Stimulated activated CD8-positive, alpha-beta memory T cell treated with anti-CD3 and anti-CD28 coated beads, Interleukin-7, amount 100 ng/mL, for 24 hours (primary cell): Measurements from ENCODE around the gene RFTN1.

ENCODE experiments used
- DNase-seq: peaks from one replicate; pipeline ENCODE4 v3.0.0-alpha.2; 2020; ENCODE audit warnings: low read depth

RFTN1 gene

DNA sequence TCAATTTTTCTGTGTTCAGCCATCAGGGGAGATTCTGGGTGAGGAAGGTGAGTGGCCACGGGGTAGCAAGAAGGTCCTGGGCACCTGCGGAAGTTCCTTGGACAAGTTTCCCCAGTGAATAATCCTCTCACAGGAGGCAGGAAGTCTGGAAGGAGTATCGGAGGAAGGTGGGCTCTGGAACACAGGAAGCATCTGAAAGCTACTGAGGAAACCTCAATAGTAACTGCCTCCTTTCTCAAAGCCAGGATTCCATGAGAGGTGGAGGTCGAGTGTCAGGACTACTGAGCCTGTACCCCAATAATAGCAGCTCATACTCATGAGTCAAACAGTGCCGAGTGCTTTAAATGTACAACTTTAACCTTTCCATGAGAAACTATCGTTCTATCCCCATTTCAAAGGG is 137.6 kb downstream of the RFTN1 start:
- DNase-seq: no peak

DNA sequence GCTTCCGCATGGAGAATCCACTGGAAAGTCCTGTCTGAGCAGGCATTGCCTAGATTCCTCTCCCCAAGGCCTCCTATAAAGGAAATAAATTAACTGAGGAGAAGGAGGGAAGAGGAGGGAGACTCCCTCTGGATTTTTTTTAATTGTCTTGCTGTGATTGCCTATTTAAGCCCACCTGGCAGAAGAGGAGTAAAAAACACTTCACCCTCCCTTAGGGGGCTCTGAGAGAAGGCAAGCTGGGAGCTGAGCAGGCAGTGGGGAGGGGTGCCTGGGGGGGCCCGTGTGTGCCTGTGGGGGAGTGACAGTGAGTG is 138.6 kb downstream of the RFTN1 start:
- DNase-seq: no peak

DNA sequence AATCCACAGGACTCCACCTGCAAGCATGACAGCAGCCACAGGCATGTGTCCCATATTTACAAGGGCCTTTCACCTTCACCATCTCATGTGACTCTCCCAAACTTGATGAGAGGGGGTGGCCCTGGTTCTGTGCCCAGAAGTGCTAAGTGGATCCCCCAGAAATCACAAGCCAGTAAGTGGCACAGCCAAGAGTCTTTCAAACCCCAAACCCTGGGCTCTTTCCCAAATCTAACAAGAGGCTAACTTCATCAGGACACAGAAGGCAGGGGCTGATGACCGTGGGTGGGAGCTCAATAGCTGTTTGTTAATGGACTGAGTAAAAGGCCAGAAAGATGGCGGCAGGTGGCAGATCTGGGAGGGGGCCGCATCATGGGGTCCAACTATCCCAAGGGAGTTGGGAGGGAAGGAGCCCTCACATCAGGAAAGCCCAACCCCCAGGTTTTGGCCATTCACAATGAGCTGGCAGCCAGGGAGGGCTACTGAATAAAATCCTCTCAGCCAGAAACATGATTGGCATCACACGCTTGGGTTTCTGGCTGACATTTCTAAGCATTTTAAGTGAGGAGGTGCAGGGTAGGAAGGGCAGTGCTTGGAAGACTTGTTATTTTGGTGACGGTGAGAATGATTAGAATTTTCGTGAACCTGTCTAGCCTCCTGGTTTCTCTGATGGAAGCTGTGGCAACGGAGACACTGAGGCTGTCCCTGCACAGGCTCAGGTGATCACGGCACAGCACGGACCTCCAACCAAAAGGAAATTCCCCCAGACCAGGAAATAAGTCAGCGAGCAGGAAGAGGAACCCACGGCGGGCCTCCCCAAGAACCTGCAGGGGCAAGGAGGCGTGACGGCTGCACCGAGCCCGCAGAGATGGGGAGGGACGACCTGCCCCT is 139.2 kb downstream of the RFTN1 start:
- DNase-seq: no peak

DNA sequence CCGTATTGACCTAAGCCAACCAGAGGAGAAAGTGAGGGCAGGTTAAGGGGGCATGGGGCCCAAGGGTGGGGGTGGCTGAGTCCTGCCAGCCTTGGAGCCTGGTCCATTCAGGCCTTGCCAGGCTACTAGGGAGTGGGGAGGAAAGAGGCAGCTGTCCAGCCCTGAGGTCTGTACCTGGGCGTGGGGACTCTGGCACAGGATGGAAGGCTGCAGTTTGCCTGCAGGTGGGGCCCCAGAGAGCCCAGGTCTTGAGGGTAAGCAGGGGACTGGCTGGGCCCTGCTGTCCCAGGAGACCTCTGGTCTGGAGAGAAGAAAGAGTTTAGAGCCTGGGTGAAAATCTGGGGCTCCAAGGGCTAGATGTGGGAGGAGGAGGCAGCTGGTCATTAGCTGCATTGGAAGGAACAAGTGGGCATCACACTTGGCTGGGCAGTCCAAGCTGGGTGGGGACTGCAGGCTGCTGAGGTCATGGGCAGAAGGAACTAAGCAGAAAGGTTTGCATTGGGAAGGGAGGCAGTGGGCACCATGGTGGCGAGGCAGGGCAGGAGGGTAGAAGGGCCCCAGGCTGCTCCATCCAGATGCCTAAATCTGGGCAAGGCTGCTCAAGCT is 140.1 kb downstream of the RFTN1 start:
- DNase-seq: no peak

DNA sequence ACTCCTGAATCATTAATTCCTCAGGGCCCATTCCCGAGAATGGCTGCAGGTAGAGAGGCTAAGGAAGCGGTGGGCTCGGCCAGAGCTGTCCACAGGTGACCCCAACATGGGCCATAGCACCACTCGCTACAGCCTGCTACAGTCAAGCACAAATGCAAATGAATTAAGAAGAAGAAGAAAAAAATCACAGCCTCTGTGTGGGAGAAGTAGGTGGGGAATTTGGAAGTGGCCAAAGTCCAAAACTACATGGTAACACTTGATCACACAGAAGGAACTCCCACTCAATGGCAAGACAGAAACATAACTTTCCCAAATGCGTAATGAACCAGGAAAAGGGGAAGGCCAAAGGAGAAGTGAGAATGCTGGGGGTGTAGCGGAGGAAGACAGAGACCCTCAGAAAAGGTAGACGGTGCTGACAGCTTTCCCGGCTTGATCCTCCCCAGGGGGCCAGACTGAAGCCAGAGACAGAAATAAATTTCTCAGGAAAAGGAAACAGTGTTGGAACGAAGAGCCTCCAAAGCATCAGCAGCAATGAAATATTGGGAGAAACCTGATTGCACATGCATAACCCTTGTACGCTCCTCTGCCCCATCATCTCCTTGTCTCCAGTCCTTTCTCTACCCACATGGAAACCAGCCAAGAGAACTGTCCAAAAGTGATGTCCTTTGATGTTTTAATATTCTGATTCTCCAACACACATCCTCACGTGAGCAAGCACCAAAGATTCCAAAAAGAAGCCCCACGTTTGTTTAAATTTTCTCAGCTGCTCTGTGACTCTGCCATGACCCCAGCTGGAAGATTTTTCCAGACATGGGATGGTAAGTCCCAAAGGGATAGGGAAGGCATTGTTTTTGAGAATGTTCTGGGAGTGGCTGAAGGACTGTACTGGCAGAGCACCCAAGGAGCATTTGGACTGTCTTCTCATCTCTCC is 140.9 kb downstream of the RFTN1 start:
- DNase-seq: no peak

DNA sequence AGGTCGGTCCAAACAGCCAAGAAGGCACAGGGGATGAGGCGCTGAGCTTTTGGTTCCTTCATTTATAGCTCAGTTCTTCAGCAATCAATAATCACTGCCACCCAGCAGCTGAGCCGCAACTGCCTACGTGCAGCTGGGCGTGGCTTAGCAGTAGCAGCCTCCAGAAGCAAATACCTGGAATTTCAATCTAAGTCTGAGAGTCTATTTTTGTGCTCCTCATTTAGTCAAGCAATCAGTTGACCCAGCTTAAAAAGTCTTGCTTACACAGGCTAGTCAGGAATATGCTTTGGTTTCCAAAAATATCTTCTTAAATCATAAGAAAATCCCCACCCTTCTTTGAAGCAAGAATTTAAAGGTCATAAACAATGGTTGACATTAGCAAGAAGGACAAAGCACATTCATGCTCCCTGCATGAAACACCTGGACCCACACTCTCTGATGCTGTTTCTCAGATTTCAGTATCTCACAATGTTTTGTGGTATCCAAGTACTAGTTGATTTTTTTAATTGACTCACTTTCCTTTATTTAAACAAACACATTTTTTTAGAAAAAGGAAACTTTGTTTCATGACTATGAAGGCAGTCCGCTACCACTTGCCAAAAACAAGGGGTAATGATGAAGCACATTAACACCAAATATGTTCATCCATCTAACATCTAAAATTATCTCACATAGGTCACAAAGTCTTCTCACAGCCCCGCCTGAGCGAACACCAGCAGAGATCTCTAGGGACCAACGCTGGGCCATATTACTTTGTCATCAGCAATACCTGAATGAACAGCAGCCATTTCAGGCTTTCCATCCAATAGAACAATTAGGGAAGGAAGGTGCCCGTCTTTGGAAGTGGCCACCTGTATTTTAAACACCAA is 142.4 kb downstream of the RFTN1 start:
- no peak for DNase-seq

DNA sequence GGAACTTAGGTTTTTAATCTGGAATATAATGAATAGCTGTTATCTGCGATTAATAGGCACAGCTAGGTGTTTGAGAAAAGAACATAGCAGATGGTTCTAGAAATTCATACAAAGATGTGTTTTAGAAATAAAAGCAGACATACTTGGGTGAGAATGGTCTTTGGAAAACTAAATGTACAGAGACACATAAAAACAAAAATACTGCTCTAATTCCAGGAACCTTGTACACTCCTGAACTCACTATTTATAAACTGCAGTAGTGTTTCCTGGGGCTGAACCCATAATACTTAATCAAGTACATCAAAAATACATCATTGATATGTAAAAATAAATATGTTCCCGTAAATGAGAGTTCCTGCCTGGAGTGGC is 143.0 kb downstream of the RFTN1 start:
- no peak for DNase-seq

DNA sequence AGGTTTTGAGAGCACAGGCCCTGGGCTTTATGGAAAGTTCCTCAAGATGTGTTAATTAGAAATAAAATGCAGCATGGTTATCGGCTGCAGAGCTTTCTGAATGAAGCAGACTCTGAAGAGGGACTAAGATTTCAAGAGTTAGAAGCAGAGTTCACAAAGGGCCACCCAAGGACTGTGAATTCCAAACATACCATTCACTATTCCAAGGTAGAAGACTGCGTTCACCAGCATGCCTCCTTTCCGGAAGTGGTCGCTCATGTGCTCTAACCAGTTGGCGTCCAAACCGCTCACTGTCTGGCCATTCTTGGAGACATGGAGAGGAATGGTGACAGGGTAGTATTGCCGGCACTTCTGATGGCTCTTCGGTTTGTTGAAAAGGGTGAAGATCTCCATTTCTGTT is 143.6 kb downstream of the RFTN1 start:
- no peak for DNase-seq

DNA sequence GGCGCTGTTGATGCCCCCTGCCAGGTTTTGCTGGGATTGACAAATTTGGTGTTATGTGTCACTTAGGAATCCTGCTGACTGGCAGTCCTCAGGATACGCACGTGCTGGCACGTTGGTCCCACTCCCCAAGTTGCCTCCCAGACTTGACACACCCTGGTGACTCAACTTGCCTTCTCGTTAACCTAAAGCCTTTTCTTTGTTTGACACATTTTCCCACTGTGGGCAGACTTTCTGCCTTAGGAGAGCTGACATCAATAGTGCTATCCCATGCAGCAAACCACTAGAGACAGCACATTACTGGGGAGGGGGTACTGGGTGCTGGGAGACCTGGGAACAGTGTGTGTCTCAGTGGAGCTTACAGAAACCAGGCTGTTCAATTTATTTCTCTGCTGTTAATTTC is 144.2 kb downstream of the RFTN1 start:
- no peak for DNase-seq

DNA sequence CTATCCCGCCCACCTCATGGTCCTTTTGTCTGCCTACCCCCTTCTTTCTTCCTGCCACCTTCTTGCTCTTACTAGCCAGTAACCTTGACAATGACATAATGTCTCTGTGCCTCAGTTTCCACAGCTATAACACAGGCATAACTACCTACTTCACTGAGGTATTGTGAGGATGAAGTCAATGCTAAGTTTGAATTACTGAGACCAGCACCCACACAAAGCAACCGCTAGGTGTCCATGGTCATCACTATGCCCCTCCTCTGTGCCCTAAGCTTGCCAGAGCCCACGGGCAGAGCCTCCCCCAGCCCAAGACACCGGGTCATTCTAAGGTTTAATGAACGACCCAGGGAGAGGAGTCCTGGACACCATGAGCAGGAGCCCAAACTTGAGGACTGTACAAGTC is 146.9 kb downstream of the RFTN1 start:
- no peak for DNase-seq

DNA sequence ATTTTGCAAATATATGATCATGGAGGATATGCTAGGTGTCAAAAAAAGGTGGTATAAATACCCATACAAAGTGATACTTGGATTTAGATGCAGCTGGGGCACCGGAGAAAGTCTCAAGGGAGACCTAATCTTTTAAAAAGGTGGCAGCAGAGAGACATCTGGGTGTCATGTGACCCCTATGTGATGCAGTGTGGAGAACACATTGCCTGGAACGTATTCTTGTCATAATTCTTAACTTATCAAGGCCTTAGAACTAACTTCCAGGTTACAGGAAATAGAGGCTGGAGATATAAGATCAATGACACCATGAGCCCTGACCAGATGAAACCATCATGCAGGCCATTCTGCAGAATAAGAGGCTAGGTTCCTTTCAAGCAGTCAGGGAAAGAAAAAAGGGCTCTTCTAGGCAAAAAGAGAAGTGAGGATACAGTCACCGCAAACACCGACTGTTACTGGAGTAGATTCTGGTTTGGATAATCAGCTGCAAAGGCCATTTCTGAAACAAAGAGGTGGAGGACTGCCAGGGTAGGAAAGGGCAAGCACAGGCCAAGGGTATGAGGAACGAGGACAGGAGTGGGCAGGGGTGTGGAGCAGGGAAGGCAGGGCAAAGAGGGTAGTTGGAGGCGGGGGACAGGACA is 147.9 kb downstream of the RFTN1 start:
- no peak for DNase-seq

DNA sequence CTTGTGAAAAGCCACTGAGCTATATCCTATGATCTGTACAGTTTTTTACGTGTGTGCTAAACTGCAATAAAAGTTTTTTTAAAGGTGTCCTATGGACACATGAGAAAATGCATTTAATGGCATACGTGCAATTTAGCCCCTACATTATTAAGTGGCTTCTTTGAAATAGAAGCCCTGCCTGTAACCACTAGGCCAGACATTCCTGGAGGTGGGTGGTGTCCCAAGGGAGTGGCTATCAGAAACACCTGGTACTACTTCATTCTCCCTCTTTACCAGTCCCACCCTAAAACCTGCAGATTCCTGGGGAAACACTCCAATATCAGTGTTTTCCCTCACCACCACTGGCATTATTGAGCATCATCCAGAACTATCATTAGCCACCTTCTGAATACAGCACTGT is 148.5 kb downstream of the RFTN1 start:
- DNase-seq: no peak

DNA sequence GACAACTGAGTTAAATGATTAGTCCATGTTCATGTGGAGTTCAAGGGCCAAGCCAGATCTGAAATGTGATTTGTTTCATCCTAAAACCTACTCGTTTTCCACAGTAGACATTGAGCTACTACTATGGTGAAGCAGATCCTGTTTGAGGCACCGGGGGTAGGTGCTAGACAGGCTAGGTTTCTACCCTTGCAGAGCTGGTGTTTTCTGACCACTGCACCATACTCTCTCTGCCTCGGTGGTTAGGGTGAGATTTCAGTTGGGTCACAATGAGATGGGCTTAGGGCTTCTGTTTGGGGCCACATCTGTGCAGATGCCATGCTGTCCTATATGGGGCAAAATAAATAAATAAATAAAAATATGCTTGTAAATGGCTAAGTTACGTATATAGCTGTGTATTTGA is 149.2 kb downstream of the RFTN1 start:
- no peak for DNase-seq

DNA sequence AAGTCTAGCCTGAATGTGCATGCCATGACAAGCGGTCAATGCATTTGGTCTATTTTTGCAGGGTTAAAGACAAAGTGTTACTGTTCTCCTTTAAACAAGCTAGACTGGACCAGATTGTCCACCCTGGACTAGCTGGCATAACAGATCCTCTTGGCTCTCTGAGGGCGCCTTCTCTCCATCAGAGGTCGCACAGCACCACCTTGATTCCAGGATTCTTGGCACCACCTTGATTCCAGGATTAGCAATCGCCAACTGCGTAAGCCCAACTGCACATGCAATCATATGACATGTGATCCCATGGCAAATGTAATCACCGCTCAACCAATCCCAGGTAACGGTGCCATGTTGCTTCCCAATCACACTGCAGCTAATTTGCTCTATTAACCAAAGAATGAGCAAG is 149.9 kb downstream of the RFTN1 start:
- no peak for DNase-seq

DNA sequence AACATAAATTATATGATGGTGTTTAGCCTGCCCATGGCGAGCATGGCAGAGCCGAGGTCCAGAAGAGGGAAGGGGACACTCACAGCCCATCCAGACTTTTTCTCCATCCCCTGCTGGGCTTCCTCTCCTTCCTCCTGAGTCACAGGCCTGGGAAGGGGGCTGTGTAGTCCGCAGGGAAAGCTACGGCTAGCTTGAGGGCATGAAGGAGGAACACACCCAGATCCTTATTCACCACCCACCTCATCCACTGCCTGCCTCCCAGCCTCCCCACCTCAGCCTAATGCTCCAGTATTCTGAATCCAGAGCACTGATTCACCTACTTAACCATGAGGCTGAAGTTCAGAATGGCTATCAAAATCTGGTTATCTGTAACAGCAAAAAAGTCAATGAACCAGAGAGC is 150.7 kb downstream of the RFTN1 start:
- no peak for DNase-seq

DNA sequence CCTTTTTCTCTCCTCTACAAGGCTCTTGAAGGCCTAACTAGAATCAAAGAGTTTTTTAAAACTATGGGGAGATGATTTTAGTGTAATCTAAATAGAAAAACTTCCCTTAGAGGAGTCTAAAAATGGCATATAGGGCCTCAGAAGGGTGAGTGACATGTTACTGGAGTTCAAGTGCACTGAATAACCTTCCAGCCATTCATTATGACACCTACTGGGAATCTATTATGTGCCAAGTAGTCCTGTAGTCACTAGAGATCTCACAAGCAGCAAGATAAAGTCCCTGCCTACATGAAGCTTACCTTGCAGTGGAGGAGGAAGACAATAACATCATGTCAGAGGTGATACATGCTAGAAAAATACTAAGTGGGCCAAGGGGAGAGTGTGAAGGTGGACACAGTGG is 152.4 kb downstream of the RFTN1 start:
- DNase-seq: no peak

DNA sequence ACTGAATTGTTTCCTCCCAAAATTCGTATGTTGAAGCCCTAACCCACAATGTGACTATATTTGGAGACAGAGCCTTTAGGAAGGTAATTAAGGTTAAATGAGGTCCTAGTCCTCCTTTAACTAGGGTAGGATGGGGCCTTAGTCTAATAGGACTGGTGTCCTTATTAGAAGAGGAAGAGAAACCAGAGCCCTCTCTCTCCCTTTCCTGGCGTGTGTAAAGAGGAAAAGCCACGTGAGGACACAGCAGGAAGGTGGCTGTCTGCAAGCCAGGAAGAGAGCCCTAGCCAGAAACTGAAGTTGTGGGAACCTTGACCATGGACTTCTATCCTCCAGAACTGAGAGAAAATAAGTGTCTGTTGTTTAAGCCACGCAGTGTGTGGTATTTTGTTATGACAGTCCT is 154.2 kb downstream of the RFTN1 start:
- DNase-seq: no peak

DNA sequence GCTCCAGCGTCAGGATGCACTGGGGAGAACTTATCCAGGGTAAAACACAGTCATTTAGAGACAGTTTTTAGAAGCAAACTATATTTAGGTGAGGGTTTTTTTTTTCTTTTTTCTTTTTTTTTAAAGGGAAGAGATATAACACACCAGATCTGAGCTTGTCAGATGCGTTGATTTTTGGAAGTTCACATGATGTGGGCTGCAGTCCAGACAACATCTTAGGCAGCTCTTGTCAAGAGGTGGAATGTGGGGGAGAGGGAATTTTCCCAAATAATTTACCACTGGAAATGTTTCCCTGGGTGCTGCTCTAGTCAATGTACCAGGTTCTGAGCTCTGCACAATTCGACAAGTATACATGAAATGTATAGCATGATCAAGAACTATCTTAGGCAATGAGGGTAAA is 155.2 kb downstream of the RFTN1 start:
- DNase-seq: no peak

DNA sequence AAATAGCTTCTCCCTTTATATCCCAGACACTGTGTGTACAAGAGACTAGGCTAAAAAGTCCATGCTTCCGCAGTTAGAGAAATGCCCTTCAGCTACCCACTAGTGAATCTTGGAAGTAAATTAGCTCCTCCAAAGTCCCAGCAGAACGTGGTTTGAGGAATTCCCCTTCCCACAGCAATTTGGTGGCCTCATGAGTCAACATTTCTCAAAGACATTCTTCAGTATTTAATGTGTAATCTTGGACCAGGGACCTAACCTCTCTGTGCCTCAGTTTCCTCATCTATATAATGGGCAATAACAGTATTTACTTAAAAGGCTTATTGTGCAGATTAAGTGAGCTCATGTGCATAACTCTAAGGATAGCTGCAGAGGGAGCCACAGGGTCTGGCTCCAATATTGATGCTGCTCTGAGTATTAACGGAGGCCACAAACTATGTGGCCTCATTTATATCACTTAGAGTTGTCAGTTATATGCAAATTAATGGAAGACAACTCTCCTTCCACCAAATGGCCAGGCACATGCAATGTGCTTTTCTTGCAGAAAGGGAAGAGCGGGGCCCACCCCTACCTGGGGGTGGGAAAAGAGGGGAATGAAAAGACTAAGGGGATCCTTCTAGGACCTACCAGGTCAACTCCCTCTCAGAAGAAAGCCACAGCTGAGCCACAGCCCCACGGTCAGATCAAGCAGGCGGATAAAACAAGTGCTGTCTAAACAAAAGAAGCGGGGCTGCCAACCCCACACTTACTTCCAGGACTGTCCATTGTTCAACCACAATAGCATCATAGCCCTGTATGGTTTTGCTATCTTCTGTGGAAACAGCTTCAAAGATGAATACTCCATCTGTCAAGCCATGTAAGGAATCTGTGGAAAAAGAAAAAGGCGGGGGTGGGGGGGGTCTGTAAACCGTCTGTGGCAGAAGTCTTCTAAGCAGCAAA is 156.0 kb downstream of the RFTN1 start:
- no peak for DNase-seq

DNA sequence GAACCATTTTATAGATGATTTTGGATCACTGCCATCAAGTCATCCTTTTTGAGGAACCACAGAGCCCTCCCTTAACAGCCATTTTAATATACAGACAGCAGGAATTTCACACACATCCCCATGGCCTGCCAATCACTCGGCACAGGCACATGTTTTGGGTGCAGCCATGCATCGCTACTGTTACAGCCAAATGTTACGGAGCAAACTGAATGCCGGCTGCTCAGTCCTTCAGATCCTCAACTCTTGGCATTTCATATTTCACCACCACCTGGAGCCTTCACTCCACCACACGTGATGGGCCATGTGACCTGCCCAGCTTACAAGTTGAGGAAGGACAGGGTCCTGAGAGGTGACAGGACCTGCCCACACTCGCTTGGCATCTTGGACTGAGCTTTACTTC is 157.7 kb downstream of the RFTN1 start:
- DNase-seq: no peak
